DOHH2 (cell line): ENCODE data around the gene PRLH.

Experiments used
- CTCF ChIP-seq: fragments of 200-600 bp; sonication (generic); IDR thresholded peaks from one replicate; pipeline ENCODE4 v1.5.1; 2014; ENCODE audit warnings: antibody characterized with exemption, mild to moderate bottlenecking, low read depth, low read length; ENCODE audit not compliant: poor library complexity, severe bottlenecking
- EZH2phosphoT487 ChIP-seq: fragments of 200-600 bp; sonication (generic); IDR thresholded peaks from 2 replicates; pipeline ENCODE4 v1.6.1; 2017; ENCODE audit warnings: borderline replicate concordance, mild to moderate bottlenecking, antibody characterized with exemption, low read length, moderate library complexity, mixed read lengths

GRCh38 chr2:237613679-237614078 lies 47.3 kb downstream of the PRLH start:
- TF ChIP-seq CTCF (no peak), EZH2phosphoT487 (no peak)
